NCI-H2081 (cell line): Measurements from ENCODE around the gene FCHO2.

Experiments used
- DNase-seq, 2 experiments: peaks; one replicate each; lab custom pipeline; 2025; lab: John Stamatoyannopoulos, UW

Gene FCHO2

DNA sequence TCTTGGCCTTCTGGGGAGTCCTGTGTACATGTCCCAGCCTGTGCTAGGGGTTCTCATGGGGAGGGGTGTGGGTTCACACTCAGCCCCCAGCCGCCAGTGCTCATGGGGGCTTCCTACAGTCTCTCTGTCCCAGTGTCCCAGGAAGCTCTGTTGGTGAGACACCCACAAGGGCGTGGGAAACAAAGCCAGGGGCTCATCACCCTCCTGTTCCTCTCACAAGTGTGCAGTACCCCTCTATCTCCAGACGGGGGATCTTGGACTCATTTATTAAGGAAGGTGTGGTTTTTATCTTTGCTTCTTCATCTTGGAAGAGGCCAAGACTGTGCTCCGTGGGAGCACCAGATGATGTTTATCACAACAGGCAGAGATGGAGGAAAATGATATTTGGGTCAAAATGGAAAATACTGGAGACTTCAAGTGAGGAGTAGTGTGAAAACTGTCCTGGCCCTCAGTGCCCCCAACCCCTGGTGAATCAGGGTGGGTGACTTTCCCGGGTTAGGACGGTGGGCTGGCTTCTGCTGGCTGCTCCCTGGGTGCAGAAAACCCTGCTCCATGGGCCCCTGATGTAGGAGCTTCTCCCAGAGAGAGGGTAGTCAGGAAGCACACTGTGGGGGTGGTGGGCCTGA, 179.7 kb downstream of the FCHO2 start:
- peak in 1 of 2 experiments; percentile 11 for DNase-seq

DNA sequence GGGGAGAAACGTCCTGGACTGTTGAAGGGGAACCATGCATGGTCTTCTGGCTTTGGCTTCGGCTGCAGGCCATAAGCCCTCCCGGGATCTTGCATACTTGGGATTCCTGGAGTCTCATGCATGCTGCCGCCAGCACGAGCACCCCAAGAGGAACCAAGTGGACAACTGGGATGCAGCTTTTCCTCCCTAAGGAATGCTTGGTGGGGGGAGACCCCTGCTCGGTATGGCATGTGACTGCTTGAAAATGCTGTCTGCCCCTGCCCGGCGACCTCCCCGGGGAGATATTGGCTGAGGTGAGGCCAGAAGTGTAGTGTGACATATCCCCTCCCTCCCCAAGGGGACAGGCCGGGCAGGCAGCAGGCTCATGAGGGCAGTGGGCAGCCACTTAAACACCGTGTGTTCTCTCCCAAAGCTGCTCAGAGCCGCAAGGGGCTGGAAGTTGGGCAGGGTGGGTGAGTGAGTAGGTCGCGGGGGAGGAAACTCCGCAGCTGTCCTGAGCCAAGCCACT, 180.3 kb downstream of the FCHO2 start:
- no peak for DNase-seq

DNA sequence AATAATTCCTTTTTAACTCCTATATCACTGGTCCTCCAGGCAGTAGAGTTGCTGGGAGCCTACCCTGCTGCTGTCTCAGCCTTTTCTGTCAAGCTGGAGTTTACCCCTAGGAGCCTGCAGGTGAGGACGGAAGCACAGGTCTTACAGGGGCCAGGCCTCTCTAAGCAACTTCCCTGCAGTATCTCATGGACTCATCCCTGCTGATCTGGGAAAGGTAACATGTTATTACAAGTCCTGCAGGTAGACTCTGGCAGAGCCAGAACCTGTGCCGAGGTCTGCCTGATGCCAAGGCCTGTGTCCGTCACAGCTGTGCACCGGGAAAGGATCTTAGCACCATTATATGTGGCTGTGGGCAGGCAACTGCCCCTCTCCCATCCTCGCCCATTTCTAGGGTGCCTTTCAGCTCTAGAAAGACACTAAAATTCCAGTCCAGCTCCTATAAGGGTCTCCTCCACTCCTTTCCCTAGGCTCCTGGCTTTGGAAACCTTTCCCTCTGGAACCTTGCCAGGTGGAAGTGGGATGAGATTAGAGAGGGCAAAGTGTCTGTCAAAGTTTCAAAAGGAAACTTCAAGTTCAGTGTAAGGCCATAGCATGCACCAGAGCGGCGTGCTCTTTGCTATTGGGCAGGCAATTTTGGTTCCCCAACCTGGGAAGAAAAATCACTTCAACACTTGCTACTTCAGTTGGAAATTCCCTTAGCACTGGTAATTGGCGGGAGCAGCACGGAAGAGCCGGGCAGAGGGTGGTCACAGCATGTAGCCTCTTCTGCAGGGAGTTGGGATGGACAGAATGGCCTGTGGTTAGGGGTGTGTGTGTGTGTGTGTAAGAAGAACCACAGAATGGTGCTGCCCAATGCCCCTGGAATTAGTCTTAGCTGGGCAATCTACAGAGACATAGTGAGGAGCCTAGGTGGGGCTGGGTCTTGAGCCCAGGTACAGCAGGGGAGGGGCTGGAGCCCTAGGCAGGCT, 182.0 kb downstream of the FCHO2 start:
- no peak for DNase-seq

DNA sequence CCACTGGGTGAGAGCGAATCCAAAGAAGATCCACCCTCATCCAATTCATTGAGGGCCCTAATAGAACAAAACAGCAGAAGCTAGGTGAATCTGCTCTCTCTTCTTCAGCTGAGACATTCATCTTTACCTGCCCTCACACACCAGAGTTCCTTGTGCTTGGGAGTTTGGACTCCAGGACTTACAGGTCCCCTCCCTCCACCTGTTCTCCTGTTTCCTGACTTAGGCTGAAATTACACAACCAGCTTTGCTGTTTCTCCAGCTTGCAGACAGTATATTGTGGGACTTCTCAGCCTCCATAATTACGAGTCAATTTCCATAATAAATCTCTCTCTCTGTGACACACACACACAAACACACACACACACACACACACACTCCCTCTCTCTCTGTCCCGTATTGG, 183.6 kb downstream of the FCHO2 start:
- no peak for DNase-seq
